GM12878 (cell line): ENCODE measurements around the gene ASTN1. TPM values are rescaled to one million over a fixed set of nuclear protein-coding genes. Genes with fewer than 3 reads are reported as not detected.

Experiments used
- ATAC-seq: fragments of 200-7000 bp; cut with Tn5 transposase; 3 replicates; pipeline ENCODE4 v1.9.1; 2020; ENCODE audit warnings: mild to moderate bottlenecking, moderate library complexity
- BruUV-seq: library from RNA; stranded (reverse); fragments of 400-500 nt; replicated peaks from 2 replicates; lab custom pipeline; 2021; lab: Mats Ljungman, UMichigan
- CTCF ChIA-PET: fragments of 300-600 bp; sonication (Branson Sonifier 250); formaldehyde crosslinking; extraction: SDS; loops from one replicate; lab custom pipeline; 2021; ENCODE audit warnings: inconsistent platforms; lab: Yijun Ruan, JAX
- POLR2A ChIA-PET: fragments of 350-600 bp; formaldehyde crosslinking; extraction: SDS; loops from one replicate; lab custom pipeline; 2021; ENCODE audit warnings: inconsistent platforms; lab: Charles Lee
- RAD21 ChIA-PET: fragments of 300-600 bp; sonication (Branson Sonifier 250); formaldehyde crosslinking; loops from one replicate; lab custom pipeline; 2023; ENCODE audit warnings: antibody characterized with exemption; ENCODE audit not compliant: unreplicated experiment; lab: Charles Lee
- SMC1A ChIA-PET: fragments of 300-600 bp; sonication (Branson Sonifier 250); formaldehyde crosslinking; loops from one replicate; lab custom pipeline; 2023; ENCODE audit not compliant: unreplicated experiment, uncharacterized antibody; lab: Charles Lee
- DNase-seq: peaks from one replicate; pipeline ENCODE4 v3.0.0-alpha.2; 2011; ENCODE audit warnings: low read depth, low spot score
- FAIRE-seq: peaks from 3 replicates; lab custom pipeline; 2011; peaks lifted over from hg19 to GRCh38; lab: Jason Lieb, UNC
- H2AFZ ChIP-seq: 2 replicates; pipeline ENCODE4 v1.6.0; 2011; ENCODE audit warnings: low read depth, low read length, control low read depth; ENCODE audit not compliant: control insufficient read depth
- H3K27ac ChIP-seq: 2 replicates; pipeline ENCODE4 v1.5.1; 2011; ENCODE audit warnings: control low read depth; ENCODE audit not compliant: control insufficient read depth, insufficient read depth
- H3K27me3 ChIP-seq, 2 experiments: replicated peaks in 1 of 2; 2 replicates each; pipeline versions ENCODE4 v1.6.0 to v1.6.1; 2011; ENCODE audit warnings: low read length in 1 of 2; ENCODE audit not compliant: control insufficient read depth in 2 of 2, insufficient read depth in 2 of 2
- H3K36me3 ChIP-seq, 2 experiments: 2 replicates each; pipeline ENCODE4 v1.5.1; 2011; ENCODE audit warnings: low read length in 1 of 2; ENCODE audit not compliant: control insufficient read depth in 2 of 2, insufficient read depth in 2 of 2
- H3K4me1 ChIP-seq: 2 replicates; pipeline ENCODE4 v1.6.1; 2011; ENCODE audit warnings: mild to moderate bottlenecking, low read length, moderate library complexity, mixed read lengths; ENCODE audit not compliant: control insufficient read depth, insufficient read depth
- H3K4me2 ChIP-seq: 2 replicates; pipeline ENCODE4 v1.6.0; 2011; ENCODE audit warnings: control low read depth; ENCODE audit not compliant: control insufficient read depth, insufficient read depth
- H3K4me3 ChIP-seq: fragments of 200-600 bp; sonication (generic); 2 replicates; pipeline ENCODE4 v1.5.1; 2016
- H3K79me2 ChIP-seq: 2 replicates; pipeline ENCODE4 v1.6.0; 2011; ENCODE audit warnings: low read length; ENCODE audit not compliant: control insufficient read depth, insufficient read depth
- H3K9ac ChIP-seq: 2 replicates; pipeline ENCODE4 v1.8.0; 2011; ENCODE audit warnings: low read length, control low read depth, mixed read lengths; ENCODE audit not compliant: control insufficient read depth, insufficient read depth
- H3K9me3 ChIP-seq: replicated peaks from 3 replicates; pipeline ENCODE4 v1.5.1; 2011; ENCODE audit warnings: mild to moderate bottlenecking, low read length; ENCODE audit not compliant: control insufficient read depth, insufficient read depth
- H4K20me1 ChIP-seq: 2 replicates; pipeline ENCODE4 v1.6.0; 2011; ENCODE audit not compliant: control insufficient read depth, insufficient read depth
- CHD2 ChIP-seq: IDR thresholded peaks from 2 replicates; pipeline ENCODE4 v1.6.1; 2011; ENCODE audit warnings: low read depth, low read length, improper control_type of control experiment, borderline replicate concordance
- CREB1 ChIP-seq: IDR thresholded peaks from 2 replicates; pipeline ENCODE4 v1.6.1; 2012; ENCODE audit warnings: low read depth, mild to moderate bottlenecking, inconsistent platforms
- IRF3 ChIP-seq: fragments of 450-650 bp; IDR thresholded peaks from 2 replicates; pipeline ENCODE4 v1.6.1; 2014; ENCODE audit warnings: mild to moderate bottlenecking
- LARP7 ChIP-seq: fragments of 450-650 bp; IDR thresholded peaks from 2 replicates; pipeline ENCODE4 v1.6.1; 2017; ENCODE audit warnings: mild to moderate bottlenecking
- MYC ChIP-seq: IDR thresholded peaks from 2 replicates; pipeline ENCODE4 v1.6.1; 2011; ENCODE audit warnings: mild to moderate bottlenecking, low read length, moderate library complexity, inconsistent platforms; ENCODE audit not compliant: insufficient read depth, insufficient replicate concordance, insufficient read length, severe bottlenecking
- NFYA ChIP-seq: IDR thresholded peaks from 2 replicates; pipeline ENCODE4 v1.6.1; 2011; ENCODE audit warnings: low read depth, mild to moderate bottlenecking, low read length, improper control_type of control experiment, borderline replicate concordance
- POU2F2 ChIP-seq: IDR thresholded peaks from 3 replicates; pipeline ENCODE4 v1.6.1; 2011; ENCODE audit warnings: low read depth, mild to moderate bottlenecking, low read length, borderline replicate concordance
- SIN3A ChIP-seq: IDR thresholded peaks from 2 replicates; pipeline ENCODE4 v1.6.1; 2012; ENCODE audit warnings: low read depth, low read length, improper control_type of control experiment
- SIX5 ChIP-seq: IDR thresholded peaks from 2 replicates; pipeline ENCODE4 v1.6.1; 2011; ENCODE audit warnings: mild to moderate bottlenecking, low read depth, low read length, moderate library complexity; ENCODE audit not compliant: severe bottlenecking
- WRNIP1 ChIP-seq: IDR thresholded peaks from 2 replicates; pipeline ENCODE4 v1.6.1; 2011; ENCODE audit warnings: low read depth, low read length, improper control_type of control experiment, borderline replicate concordance
- ZNF217 ChIP-seq: fragments of 450-650 bp; IDR thresholded peaks from 2 replicates; pipeline ENCODE4 v1.6.1; 2017; ENCODE audit warnings: antibody characterized with exemption, mild to moderate bottlenecking
- WGBS: methylation state at CpG from one replicate; pipeline ENCODE4 v1.1.6; 2016; ENCODE audit warnings: low lambda C conversion rate; ENCODE audit not compliant: insufficient replicate concordance, insufficient coverage; ENCODE audit errors: missing lambda C conversion rate; 5-methylcytosine and 5-hydroxymethylcytosine counted together
- in situ Hi-C: fragments of 300-500 bp; cut with MboI; formaldehyde crosslinking; loops from 9 replicates; pipeline ENCODE4 v1.14.3; 2018; ENCODE audit warnings: mixed read lengths
- intact Hi-C: fragments of 100-400 bp; cut with micrococcal nuclease; formaldehyde crosslinking; loops from one replicate; pipeline ENCODE4 v1.14.2; 2022; ENCODE audit not compliant: unreplicated experiment
- polyA plus RNA-seq, 11 experiments: library from polyadenylated mRNA; depleted of rRNA in 4 of 11; unstranded in 6 of 11; stranded (reverse) in 5 of 11; fragments of >200 nt; fragmentation: Nextera tagmentation in 4 of 11; fragmentation: Illumina TruSeq in 1 of 11; extraction: Ambion mirVana in 4 of 11; extraction: Trizol in 1 of 11; gene quantifications; 1 replicate in 1 of 11; 2 replicates in 10 of 11; pipeline versions ENCODE4 v1.2.1 to v1.2.3, GENCODE V29; 2011 to 2016; ENCODE audit warnings: inconsistent platforms in 2 of 11, missing spikeins in 2 of 11, low read depth in 1 of 11
- total RNA-seq, 4 experiments: library from RNA; depleted of rRNA in 3 of 4; stranded (reverse); fragments of >200 nt in 3 of 4; fragmentation: Illumina TruSeq in 1 of 4; extraction: Trizol in 1 of 4; gene quantifications; 2 replicates each; pipeline versions ENCODE4 v1.2.1 to v1.2.3, GENCODE V29; 2013 to 2021
- TF ChIP-seq, protein P1 (sequence below): fragments of 450-650 bp; IDR thresholded peaks from 2 replicates; pipeline ENCODE4 v1.6.1; 2017; ENCODE audit warnings: borderline replicate concordance
- TF ChIP-seq, protein P2 (sequence below): fragments of 450-650 bp; IDR thresholded peaks from 2 replicates; pipeline ENCODE4 v1.6.1; 2018; ENCODE audit warnings: mild to moderate bottlenecking, low read depth, moderate library complexity; ENCODE audit not compliant: partially characterized antibody
- TF ChIP-seq, protein P3 (sequence below): IDR thresholded peaks from 2 replicates; pipeline ENCODE4 v1.6.1; 2012; ENCODE audit warnings: mild to moderate bottlenecking, low read depth, low read length

The ASTN1 gene
- total and polyA plus RNA-seq, 10 of the 15 experiments (the other 5 are each of a cell fraction or from before 2014, with no cell fraction given): 0.04 TPM; not detected in 9

DNA sequence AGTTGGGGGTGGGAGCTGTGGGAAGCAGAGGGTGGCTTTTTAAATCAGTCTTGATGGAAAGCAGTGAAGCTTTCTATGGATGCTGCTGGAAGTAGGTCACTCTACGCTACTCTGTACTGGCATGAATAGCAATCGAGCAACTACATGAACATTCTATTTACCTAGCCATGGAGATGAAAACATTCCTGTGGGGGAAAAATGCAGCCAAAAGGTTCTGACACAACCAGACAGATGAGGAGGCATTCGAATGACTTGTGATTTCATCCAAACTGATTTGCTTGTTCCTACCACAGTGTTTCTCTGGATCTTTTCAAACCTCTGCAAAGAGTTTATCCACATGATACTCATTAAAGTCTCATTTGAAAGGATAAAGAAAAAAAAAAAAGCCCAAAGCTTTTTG lies 95.0 kb downstream of the ASTN1 start (continued):
- TF ChIP-seq MYC (no peak), SIN3A (no peak), NFYA (no peak)

- Histone ChIP-seq H4K20me1 (no peaks in the 10 kb centered on the region), H3K79me2 (no peaks in the 10 kb centered on the region), H3K9me3 (no peaks in the 10 kb centered on the region), H2AFZ (no peak overlapping the region), H3K4me2 (no peak overlapping the region), H3K4me1 (no peaks in the 10 kb centered on the region), H3K4me3 (no peak overlapping the region), H3K9ac (no peak overlapping the region), H3K27ac (no peak overlapping the region), H3K36me3 (no peaks in the 10 kb centered on the region), H3K27me3 (no peaks in the 10 kb centered on the region; a peak in 1 of 4 replicates)
- CTCF ChIA-PET: no interaction called here
- no peak for DNase-seq
- intact Hi-C loops: no loop called here
- BruUV-seq: no TSS peak
- SMC1A ChIA-PET: interaction anchor here (1.3 kb wide), 1 partner anchor 167 kb away, joined by 3 read pairs; no protein-coding TSS in a partner anchor
- POLR2A ChIA-PET: no interaction called here
- RAD21 ChIA-PET: no interaction called here
- no peak for ATAC-seq
- 16% methylated on average over 7 of the region's 7 CpGs for WGBS
- FAIRE-seq: no peak
- in situ Hi-C loops: no loop called here
- TF ChIP-seq SIX5 (no peak), CHD2 (no peak), POU2F2 (no peak), IRF3 (no peak), LARP7 (no peak), CREB1 (no peak), ZNF217 (no peak), WRNIP1 (no peak)
- TF ChIP-seq, protein P1, sequence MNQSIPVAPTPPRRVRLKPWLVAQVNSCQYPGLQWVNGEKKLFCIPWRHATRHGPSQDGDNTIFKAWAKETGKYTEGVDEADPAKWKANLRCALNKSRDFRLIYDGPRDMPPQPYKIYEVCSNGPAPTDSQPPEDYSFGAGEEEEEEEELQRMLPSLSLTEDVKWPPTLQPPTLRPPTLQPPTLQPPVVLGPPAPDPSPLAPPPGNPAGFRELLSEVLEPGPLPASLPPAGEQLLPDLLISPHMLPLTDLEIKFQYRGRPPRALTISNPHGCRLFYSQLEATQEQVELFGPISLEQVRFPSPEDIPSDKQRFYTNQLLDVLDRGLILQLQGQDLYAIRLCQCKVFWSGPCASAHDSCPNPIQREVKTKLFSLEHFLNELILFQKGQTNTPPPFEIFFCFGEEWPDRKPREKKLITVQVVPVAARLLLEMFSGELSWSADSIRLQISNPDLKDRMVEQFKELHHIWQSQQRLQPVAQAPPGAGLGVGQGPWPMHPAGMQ: no peak
- TF ChIP-seq, protein P2, sequence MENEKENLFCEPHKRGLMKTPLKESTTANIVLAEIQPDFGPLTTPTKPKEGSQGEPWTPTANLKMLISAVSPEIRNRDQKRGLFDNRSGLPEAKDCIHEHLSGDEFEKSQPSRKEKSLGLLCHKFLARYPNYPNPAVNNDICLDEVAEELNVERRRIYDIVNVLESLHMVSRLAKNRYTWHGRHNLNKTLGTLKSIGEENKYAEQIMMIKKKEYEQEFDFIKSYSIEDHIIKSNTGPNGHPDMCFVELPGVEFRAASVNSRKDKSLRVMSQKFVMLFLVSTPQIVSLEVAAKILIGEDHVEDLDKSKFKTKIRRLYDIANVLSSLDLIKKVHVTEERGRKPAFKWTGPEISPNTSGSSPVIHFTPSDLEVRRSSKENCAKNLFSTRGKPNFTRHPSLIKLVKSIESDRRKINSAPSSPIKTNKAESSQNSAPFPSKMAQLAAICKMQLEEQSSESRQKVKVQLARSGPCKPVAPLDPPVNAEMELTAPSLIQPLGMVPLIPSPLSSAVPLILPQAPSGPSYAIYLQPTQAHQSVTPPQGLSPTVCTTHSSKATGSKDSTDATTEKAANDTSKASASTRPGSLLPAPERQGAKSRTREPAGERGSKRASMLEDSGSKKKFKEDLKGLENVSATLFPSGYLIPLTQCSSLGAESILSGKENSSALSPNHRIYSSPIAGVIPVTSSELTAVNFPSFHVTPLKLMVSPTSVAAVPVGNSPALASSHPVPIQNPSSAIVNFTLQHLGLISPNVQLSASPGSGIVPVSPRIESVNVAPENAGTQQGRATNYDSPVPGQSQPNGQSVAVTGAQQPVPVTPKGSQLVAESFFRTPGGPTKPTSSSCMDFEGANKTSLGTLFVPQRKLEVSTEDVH: no peak
- TF ChIP-seq, protein P3, sequence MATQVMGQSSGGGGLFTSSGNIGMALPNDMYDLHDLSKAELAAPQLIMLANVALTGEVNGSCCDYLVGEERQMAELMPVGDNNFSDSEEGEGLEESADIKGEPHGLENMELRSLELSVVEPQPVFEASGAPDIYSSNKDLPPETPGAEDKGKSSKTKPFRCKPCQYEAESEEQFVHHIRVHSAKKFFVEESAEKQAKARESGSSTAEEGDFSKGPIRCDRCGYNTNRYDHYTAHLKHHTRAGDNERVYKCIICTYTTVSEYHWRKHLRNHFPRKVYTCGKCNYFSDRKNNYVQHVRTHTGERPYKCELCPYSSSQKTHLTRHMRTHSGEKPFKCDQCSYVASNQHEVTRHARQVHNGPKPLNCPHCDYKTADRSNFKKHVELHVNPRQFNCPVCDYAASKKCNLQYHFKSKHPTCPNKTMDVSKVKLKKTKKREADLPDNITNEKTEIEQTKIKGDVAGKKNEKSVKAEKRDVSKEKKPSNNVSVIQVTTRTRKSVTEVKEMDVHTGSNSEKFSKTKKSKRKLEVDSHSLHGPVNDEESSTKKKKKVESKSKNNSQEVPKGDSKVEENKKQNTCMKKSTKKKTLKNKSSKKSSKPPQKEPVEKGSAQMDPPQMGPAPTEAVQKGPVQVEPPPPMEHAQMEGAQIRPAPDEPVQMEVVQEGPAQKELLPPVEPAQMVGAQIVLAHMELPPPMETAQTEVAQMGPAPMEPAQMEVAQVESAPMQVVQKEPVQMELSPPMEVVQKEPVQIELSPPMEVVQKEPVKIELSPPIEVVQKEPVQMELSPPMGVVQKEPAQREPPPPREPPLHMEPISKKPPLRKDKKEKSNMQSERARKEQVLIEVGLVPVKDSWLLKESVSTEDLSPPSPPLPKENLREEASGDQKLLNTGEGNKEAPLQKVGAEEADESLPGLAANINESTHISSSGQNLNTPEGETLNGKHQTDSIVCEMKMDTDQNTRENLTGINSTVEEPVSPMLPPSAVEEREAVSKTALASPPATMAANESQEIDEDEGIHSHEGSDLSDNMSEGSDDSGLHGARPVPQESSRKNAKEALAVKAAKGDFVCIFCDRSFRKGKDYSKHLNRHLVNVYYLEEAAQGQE: no peak
These were observed 96.6 kb downstream of the ASTN1 start for GRCh38 chr1:177067752-177068410.
